Measurements from ENCODE around the gene KLHL11.
"Not testable (repeated sequence)": the region's sequence is repeated elsewhere in the genome, so short reads cannot be mapped to it uniquely, and the experiment has no call there.

KLHL11 gene

GRCh38 chr17:41835800-41836549, 29.2 kb downstream of the KLHL11 start, which contains the start of gene NT5C3B:
TSS of gene NT5C3B (minus strand) at chr17:41836232. CDS start at chr17:41836193, 39 bp downstream.
- DNase-seq, result peak in 11 of 14 donors; percentile 4 to 76 (median 45)

- DNase-seq, result peak in 3 of 14 donors; percentile 12 to 41 (median 30)
Measured at GRCh38 chr17:41835214-41835799, 29.9 kb downstream of the KLHL11 start.

GRCh38 chr17:41829961-41830360, 35.3 kb downstream of the KLHL11 start:
- not testable (repeated sequence) for DNase-seq

GRCh38 chr17:41825175-41825845, 39.9 kb downstream of the KLHL11 start:
- no peak for DNase-seq

- no peak for DNase-seq
Measured at GRCh38 chr17:41824086-41824485, 41.1 kb downstream of the KLHL11 start.

- no peak for DNase-seq
Measured at GRCh38 chr17:41823580-41823979, 41.6 kb downstream of the KLHL11 start.

GRCh38 chr17:41823141-41823524, 42.1 kb downstream of the KLHL11 start:
- DNase-seq, result no peak

GRCh38 chr17:41822216-41823140, 42.7 kb downstream of the KLHL11 start:
- DNase-seq, result no peak

- DNase-seq, result no peak
Measured at GRCh38 chr17:41821776-41822175, 43.4 kb downstream of the KLHL11 start.

GRCh38 chr17:41818024-41818423, 47.2 kb downstream of the KLHL11 start:
- DNase-seq, result no peak

- DNase-seq, result no peak
Measured at GRCh38 chr17:41816637-41817320, 48.4 kb downstream of the KLHL11 start.

GRCh38 chr17:41814195-41814594, 51.0 kb downstream of the KLHL11 start:
- DNase-seq, result no peak

- no peak for DNase-seq
Measured at GRCh38 chr17:41813699-41814124, 51.5 kb downstream of the KLHL11 start.

- DNase-seq, result no peak
Measured at GRCh38 chr17:41813152-41813680, 52.0 kb downstream of the KLHL11 start.

GRCh38 chr17:41812381-41813151, 52.7 kb downstream of the KLHL11 start, which contains the start of gene FKBP10:
TSS of gene FKBP10 (plus strand) at chr17:41813004. CDS start at chr17:41813035, 31 bp downstream.
- peak in 12 of 14 donors; percentile 15 to 75 (median 52) for DNase-seq

GRCh38 chr17:41811549-41812380, 53.5 kb downstream of the KLHL11 start, which contains the start of gene P3H4:
TSS of gene P3H4 (minus strand) at chr17:41811949. CDS start at chr17:41811915, 34 bp downstream.
- DNase-seq, result peak in 12 of 14 donors; percentile 32 to 87 (median 72)

GRCh38 chr17:41810659-41811548, 54.3 kb downstream of the KLHL11 start:
- DNase-seq, result peak in 1 of 14 donors; percentile 41

All from C1 segment of cervical spinal cord (tissue), 14 donors.